ENCODE results near the gene PNRC1.
"Not testable (repeated sequence)": the region's sequence is repeated elsewhere in the genome, so short reads cannot be mapped to it uniquely, and the experiment has no call there.

The PNRC1 gene

DNA sequence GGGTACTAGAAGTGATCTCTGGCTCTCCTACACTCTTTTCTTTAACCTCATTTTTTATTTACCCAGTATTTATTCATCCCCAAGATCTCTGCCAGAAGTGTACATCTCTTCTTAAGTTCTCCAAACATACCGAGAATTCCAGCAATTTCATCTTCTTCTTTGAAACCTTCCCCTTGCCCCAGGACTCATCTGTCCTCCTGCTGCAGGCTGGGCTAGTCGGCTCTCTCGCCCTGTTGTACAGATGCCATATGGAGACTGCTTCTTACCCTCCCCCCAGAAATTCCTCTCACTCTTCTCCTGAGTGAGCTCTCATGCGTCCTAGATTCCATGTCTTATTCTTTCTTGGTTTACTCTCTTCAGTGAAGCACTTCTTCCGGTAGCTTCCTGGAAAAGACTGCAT is 21.9 kb upstream of the PNRC1 start:
- no peak for DNase-seq (ENCODE audit: low read depth in 1 of 2, low spot score in 1 of 2)

DNA sequence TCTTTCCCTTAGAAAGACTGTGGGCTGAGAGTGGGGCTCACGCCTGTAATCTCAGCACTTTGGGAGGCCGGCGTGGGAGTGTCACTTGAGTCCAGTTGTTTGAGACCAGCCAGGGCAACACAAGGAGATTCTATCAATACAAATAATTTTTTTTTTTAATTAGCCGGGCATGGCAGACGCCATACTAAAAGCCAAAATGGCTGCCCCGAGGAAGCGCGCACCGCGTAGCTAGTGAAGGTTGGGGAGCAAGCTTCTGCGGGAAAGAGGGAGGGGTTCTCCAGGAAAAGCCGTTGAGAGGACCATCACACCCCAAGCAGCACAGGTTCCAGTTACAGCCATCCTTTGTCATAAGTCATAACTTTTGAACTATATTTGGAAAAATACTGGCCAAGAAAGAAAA is 21.3 kb upstream of the PNRC1 start:
- no peak for DNase-seq (ENCODE audit: low read depth in 1 of 2, low spot score in 1 of 2)

DNA sequence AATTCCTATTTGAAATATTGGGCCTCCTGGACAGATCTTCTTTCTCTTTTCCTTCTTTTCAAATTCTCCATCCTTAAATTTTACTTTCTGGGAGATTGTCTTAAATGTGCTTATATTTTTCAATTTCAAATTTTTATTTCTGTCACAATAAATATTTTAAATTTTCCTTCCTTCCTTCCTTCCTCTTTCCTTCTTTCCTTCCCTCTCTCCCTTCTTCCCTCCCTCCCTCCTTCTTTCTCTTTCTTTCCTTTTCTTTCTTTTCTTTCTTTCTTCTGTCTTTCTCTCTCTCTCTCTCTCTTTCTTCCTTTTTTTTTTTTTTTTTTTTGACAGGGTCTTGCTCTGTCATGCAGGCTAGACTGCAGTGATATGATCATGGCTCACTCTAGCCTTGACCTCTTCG is 16.7 kb upstream of the PNRC1 start:
- DNase-seq (ENCODE audit: low read depth in 1 of 2, low spot score in 1 of 2) = no peak

DNA sequence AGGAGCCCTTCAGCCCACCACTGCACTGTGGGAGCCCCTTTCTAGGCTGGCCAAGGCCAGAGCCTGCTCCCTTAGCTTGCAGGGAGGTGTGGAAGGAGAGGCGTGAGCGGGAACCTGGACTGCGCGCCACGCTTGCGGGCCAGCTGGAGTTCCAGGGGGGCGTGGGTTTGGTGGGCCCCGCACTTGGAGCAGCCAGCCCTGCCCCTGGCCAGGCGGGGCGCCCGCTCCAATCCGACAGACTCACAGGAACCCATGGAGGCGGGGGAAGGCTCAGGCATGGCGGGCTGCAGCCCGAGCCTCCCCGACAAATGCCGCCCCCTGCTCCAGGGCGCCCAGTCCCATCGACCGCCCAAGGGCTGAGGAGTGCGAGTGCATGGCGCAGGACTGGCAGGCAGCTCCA is 15.6 kb upstream of the PNRC1 start:
- not testable (repeated sequence) for DNase-seq (ENCODE audit: low read depth in 1 of 2, low spot score in 1 of 2)

DNA sequence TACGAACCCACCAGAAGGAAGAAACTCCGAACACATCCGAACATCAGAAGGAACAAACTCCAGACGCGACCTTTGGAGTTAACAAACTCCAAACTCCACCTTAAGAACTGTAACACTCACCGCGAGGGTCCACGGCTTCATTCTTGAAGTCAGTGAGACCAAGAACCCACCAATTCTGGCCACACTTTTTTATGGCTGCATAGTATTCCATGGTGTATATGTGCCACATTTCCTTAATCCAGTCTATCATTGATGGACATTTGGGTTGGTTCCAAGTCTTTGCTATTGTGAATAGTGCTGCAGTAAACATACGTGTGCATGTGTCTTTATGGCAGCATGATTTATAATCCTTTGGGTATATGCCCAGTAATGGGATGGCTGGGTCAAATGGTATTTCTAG is 14.4 kb upstream of the PNRC1 start:
- DNase-seq (ENCODE audit: low read depth in 1 of 2, low spot score in 1 of 2) = not testable (repeated sequence)

DNA sequence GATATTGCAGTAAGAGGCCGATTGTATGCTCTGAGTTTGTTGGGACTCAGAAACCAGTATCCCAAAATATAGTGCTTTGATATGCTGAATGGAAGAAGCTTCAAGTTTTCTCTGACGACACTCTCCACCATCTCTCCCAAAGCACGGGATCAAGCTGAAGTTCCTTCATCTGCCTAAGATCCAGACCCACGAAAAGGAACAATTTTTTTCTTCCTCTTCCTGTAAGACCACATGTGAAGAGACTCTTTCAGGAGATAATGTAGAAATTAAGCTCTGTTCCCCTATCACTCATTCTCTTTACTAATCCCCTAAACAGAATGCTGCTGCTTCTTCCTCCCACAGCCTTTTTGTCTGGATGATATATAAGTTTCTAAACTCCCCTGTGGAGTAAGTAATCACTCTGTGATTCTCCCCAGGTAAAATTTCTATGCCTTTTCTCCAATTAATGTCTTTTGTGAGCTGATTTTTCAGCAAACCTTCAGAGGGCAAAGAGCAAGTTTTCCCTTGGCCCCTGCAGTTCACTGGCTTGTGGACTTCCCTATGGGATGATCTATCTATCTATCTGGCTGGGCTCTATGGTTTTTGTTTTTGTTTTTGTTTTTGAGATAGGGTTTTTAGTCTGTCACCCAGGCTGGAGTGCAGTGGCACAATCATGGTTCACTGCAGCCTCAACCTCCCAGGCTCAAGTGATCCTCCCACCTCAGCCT is 13.5 kb upstream of the PNRC1 start:
- no peak for DNase-seq (ENCODE audit: low read depth in 1 of 2, low spot score in 1 of 2)

DNA sequence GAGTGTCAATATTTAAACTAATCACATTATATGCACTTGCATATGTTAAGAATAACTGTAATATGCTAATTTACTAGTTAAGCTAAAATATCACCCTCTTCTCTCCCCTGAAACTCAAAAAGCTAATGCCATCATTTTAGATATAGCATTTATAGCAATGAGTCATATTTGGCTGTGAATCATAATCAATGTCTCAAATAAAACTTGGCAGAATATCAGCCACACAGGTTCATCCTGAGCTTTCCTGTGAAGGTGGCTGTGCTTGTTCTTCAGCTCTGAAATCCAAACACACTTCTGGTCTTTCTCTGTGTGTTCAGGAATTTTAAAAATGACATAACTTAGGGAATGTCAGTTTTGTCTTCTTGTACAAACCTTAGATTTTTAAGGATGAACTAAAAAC is 12.8 kb upstream of the PNRC1 start:
- DNase-seq (ENCODE audit: low read depth in 1 of 2, low spot score in 1 of 2) = no peak

DNA sequence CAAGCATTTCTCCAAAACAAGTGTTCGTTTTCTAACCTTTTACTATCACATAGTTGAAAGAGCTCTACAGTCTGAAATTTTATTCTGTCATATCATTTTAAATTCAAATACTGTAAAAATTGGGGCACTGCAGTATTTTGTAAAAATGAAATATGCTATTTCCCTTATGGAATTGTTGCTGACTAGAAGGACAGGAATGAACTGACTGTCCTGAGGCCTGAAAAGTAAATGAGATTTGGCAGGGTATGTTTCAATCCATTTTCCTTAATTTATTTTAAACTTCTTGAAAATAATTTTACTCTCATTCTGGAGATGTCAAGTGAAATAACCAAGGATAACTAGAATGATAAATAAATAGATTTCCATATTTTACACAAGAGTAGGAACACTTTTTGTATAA is 11.9 kb upstream of the PNRC1 start:
- DNase-seq (ENCODE audit: low read depth in 1 of 2, low spot score in 1 of 2) = no peak

DNA sequence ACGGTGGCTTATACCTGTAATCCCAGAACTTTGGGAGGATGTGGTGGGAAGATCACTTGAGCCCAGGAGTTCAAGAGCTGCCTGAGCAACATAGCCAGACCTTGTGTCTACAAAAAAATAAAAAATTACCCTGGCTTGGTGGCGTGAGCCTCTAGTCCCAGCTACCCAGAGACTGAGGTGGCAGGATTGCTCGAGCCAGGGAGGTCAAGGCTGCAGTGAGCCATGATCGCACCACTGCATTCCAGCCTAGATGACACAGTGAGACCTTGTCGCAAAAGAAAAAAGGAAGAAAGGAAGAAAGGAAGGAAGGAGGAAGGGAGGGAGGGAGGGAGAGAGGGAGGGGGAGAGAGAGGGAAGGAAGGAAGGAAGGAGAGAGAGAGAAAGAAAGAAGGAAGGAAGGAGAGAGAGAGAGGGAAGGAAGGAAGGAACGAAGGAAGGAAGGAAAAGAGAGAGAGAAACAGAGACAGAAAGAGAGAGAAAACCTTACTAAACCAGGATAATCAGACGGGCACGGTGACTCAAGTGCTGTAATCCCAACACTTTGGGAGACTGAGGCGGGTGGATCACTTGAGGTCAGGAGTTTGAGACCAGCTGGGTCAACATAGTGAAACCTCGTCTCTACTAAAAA is 10.9 kb upstream of the PNRC1 start:
- DNase-seq (ENCODE audit: low read depth in 1 of 2, low spot score in 1 of 2) = no peak

DNA sequence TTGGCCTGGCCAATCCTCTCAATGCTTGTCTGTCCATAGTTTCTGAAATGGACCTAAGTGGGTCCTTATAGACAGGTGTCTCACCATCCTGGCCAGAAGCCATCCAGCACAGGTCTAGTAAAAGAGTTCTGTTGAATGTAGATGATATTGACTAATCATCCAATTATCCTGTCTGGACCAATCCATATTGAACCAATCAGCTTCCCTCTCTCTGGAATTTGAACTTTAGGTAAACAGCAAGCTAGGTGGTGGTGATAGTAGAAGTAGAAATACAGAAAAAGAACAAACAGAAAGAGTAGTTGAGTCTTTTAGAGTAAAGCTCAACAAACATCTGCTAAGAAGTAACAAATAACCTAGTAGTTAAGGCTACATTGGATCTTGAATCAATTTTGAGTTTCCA is 9.5 kb upstream of the PNRC1 start:
- no peak for DNase-seq (ENCODE audit: low read depth in 1 of 2, low spot score in 1 of 2)

DNA sequence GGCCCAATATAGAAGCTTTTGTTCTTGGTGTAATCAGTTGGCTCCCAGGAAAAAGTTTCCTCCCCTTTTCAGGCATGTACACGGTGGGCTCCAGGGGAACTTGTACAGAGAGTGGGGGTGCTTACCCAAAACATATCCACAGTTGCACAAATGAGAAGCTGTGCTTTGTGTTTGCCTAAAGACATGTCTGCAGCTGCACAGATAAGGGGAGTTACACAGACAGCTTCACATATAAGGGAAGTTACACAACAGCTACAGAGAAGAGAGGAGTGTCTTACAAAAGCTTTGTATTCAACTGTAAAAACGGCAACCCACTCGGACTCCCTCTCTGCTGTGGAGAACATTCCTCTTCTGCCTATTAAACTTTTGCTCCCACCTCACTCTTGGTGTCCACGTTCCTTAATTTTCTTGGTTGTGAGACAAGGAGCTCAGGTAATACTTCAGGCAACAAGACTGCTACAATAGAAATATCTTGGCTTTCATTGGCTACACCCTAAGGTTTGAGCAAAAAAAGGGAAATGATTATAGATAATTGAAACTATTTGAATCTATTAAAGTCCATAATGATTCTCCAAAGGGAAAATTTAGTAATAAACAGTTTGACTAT is 7.4 kb upstream of the PNRC1 start:
- no peak for DNase-seq (ENCODE audit: low read depth in 1 of 2, low spot score in 1 of 2)

DNA sequence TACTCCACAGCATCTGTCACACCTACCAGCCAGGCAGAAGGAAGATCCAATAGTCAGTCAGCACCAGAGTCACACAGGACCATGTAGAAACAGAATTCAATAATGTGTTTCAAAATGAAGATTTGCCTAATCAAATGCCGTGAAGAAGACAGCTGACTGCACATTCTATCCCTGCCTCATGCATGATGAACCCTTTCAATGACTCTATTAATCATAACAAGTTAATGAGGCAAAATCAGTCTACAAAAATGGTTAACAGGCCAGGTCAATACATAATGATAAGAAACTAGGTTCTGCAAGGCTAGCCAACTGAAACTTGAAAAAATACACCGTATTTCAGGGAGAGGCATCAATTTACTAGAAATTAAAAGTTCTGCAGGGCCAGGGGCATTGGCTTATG is 6.7 kb upstream of the PNRC1 start:
- DNase-seq (ENCODE audit: low read depth in 1 of 2, low spot score in 1 of 2) = no peak

DNA sequence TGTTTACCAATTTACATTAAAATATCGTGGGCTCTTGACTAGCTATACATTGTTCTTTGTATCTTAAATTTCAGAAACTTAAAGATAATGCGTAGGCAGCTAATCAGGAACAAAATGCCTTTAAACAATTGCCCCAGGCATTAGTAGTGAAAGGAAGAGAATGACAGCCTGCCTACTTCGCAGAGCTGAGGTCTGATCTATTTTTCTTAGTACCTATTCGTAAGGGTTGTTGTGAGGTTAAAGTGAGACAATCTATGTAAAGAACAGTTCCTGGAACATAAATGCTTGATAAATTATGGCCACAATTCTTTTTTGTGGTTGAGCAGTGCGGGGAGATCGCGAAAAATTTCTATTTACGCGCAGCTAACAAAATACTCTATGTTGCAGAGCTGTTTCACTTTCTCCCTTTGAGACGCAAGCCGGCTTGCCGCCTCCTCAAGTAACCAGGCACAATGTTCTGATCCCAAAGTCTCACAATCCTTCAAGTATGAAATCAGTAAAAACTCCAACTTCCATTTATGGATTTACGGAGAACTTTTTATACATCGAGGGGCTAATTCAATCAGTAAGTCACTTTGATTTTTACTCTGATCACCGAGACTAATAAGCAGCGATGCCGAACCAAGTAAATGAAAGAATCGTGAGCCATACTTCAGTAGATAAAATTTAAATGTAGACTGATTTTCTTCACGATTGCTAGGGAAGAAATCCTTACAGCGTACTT is 878 bp upstream of the PNRC1 start:
- DNase-seq (ENCODE audit: low read depth in 1 of 2, low spot score in 1 of 2) = peak; percentile 25 to 29

DNA sequence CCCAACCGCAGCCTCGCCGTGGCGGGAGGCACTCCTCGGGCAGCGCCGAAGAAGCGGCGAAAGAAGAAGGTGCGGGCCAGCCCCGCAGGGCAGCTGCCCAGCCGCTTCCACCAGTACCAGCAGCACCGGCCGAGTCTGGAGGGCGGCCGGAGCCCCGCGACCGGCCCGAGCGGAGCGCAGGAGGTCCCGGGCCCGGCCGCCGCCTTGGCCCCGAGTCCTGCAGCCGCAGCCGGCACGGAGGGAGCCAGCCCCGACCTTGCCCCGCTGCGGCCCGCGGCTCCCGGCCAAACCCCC is 525 bp downstream of the PNRC1 start:
- no peak for DNase-seq (ENCODE audit: low read depth in 1 of 2, low spot score in 1 of 2)

DNA sequence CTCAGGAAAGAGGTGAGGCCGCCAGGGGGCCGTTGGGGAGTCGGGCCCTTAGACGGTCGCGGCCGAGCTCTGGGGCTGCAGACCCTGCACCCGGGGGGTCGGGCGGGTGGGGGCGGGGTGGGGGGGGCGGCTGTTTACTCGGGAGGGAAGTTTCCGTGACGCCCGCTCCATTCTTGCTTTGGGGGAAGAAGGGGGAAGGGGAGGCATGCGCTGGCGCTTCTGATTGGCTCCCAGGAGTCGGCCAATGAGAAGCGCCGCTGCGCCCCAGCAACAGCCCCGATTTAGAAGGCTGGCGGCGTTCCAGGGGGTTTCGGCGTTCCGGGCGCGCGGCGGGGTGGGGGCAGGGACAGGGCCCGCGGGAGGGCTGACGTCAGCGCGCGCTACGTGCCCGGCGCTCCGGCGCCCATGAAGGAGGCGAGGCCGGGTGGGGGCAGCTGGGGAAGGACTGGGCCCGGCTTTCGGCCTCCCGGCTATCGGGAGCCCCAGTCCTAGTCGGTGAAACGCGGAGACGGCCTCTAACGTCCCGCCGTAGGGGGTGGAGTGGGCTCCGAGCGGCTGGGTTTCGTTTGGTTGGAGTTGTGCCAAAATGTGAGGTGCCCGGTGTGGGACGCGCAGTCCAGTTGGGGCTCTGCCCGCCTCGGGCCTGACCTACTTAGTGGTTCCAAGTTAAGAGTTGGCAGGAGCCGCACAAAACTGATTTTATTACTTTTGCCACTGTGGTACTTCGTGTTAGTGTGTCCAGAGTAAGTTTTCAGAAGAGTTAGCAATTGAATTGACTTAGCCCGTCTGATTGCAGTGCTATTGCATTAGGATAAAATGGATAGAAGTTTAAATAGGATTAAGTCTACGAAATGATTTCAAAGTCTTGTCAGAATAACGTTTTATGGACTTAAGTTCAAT is 1.1 kb downstream of the PNRC1 start:
- DNase-seq (ENCODE audit: low read depth in 1 of 2, low spot score in 1 of 2) = peak; percentile 98 to 99

DNA sequence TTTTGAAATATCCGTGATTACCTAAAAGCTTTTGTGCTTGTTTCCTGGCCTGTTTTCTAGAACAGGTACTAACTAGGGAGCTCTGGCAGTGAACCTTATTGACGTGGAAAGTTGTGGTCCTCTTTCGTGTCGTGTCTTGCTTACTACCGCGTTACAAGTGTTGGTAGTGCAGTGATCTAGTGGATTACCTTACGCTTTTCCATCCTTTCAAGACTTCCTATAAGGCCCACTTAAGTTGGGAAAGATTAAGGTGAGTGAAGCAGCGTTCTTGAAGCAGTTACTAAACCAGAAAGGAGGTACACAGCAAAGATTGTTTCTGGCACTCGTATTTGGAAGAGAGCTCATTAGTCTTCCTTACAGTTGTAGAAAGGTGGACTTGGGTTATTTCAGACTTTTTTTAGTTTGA is 1.9 kb downstream of the PNRC1 start:
- no peak for DNase-seq (ENCODE audit: low read depth in 1 of 2, low spot score in 1 of 2)

DNA sequence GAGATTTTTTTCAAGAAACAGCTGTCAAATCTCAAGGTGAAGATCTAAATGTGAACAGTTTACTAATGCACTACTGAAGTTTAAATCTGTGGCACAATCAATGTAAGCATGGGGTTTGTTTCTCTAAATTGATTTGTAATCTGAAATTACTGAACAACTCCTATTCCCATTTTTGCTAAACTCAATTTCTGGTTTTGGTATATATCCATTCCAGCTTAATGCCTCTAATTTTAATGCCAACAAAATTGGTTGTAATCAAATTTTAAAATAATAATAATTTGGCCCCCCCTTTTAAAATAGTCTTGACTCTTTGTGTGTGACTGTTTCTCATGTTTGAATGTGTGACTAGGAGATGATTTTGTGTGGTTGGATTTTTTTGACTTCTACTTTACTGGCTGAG is 4.0 kb downstream of the PNRC1 start:
- no peak for DNase-seq (ENCODE audit: low read depth in 1 of 2, low spot score in 1 of 2)

DNA sequence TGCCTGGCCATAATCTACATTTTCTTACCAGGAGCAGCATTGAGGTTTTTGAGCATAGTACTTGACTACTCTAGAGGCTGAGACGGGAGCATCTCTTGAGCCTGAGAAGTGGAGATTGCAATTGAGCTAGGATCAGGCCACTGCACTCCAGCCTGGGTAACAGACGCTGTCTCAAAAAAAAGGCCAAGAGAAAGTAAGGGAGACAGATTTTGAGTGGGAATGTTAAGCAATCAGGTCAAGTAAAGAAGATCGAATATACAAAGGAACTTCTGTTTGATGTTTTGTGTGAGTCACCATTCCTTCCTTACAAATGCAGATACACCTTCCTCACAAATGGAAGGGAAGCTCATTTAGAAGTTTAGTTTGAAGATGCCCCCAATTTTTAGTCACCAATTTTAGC is 4.4 kb downstream of the PNRC1 start:
- DNase-seq (ENCODE audit: low read depth in 1 of 2, low spot score in 1 of 2) = no peak

DNA sequence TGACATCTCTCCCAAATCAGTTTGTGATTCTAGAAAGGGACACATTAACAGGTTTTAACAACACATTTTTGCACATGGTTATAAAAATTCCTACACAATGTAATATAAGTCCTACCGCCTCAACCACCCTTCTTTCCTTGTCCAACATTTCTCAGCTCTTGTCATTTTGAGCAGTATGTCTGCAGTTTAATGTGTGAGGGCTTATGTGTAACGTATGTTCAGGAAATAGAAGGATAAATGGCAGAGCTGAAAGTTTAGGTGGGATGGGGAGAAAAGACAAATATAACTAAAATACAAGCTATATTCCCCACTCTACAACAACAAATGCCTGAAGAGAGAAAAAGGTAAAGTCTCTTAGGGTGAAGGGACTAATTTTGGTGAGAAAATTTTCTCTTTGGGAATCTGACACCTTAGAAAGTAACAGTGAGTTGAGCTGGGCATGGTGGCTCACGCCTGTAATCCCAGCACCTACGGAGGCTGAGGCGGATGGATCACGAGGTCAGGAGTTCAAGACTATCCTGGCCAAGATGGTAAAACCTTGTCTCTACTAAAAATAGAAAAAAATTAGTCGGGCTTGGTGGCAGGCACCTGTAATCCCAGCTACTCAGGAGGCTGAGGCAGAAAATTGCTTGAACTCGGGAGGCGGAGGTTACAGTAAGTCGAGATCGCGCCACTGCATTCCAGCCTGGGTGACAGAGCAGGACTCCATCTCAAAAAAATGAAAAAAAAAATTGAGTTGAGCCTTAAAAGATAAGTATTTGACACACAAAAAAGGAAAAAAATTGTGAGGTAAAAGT is 5.1 kb downstream of the PNRC1 start:
- no peak for DNase-seq (ENCODE audit: low read depth in 1 of 2, low spot score in 1 of 2)

DNA sequence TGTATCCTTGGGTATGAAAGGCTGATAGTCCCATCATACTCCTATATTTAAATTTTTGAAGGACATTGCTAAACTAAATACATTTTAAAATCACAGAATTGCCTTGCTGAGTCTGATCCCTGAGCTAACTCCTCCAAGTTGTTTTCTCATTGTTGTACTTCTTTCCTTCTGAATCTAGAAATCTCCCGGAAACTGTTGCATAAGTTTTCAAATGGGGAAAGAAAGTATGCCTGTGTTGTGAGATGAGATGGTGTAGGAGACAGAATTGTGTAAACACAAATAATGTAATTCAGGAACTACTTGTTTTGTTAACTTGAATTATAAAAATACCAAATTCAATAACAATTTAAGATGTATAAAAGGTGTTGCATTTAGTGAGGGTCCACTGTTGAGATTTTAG is 7.3 kb downstream of the PNRC1 start:
- no peak for DNase-seq (ENCODE audit: low read depth in 1 of 2, low spot score in 1 of 2)

DNA sequence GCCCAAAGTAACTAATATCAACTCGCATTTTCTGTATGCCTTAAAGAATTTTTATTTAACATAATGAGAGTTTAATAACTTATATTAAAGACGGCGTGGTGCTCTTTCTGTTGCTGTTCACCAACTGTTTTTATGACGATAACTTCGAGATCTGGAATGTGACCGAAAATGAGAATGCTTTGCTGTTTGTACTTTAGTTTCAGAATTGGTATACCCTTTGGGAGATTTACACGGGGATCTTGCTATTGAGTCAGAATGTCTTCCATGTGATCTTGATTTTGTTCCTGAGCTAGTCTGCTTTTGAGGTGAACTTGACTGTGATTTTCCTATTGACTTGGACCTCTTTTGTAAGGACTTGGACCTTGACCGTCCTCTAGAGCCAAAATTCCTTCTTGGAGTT is 17.9 kb downstream of the PNRC1 start:
- no peak for DNase-seq (ENCODE audit: low read depth in 1 of 2, low spot score in 1 of 2)

All from activated T-helper 1 cell treated with anti-CD3 and anti-CD28 coated beads, Interleukin-2, amount 50 U/mL, for 16 hours (primary cell).